Left renal pelvis (tissue), 4 donors: ENCODE results near the gene VTI1A. TPM values are rescaled to one million over a fixed set of nuclear protein-coding genes. Genes with fewer than 3 reads are reported as not detected.

Experiments used
- DNase-seq, 4 donors: peaks; one replicate each; pipeline ENCODE4 v3.0.0-alpha.2; 2013; ENCODE audit warnings: low read depth in 4 of 4, low spot score in 3 of 4
- polyA plus RNA-seq, 4 donors: library from polyadenylated mRNA; unstranded; fragments of 120-200 nt; gene quantifications; one replicate each; pipeline ENCODE4 v1.2.1, GENCODE V29; 2013; ENCODE audit not compliant: insufficient read length in 4 of 4

The VTI1A gene
- polyA plus RNA-seq, 4 donors = 13.9 to 21.5 (median 20.5) TPM

GRCh38 chr10:112666094-112666493 is 219.1 kb downstream of the VTI1A start:
- DNase-seq = no peak

GRCh38 chr10:112669989-112670388 is 223.0 kb downstream of the VTI1A start:
- DNase-seq = no peak

- no peak for DNase-seq
These were observed 224.7 kb downstream of the VTI1A start for GRCh38 chr10:112671743-112672142.

DNA sequence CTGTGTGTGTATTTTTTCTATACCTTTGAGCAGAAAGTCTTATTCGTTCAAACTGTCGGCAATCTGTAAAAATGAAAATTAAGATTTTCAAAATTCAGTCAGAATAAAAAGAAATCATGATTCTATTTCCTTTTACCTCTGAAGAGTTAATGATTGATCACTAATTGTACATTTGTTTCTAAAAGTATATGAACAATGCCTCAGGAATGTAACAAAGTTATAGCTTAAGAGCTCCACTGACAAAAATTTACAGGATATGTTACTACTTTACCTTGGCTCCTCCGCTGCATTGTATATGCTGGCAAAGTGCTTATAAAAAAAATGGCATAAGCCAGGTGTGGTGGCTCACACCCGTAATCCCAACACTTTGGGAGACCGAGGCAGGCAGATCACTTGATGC is 225.7 kb downstream of the VTI1A start:
- DNase-seq = no peak

DNA sequence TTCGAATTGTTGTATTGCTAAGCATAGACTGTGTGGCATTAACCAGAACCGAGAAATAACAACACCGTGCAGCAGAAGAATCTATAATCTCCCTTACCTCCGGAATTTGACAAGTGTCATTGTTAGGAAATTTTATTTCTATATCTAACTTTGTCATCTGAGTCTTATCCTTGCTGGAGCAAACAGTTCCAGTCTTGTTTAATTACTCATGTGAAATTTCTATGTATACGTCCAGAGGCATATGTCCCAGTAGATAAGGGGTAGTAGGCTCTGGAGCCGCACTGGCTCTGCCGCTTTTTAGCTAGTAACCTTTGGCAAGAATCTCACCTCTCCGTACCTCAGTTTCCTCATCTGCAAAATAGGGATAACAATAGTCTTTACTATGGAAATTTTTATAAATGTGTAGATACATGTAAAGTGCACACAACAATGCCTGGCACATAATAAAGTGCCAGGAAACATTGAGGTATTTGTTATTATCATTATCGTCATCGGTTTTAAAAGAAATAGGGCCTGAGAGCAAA is 228.6 kb downstream of the VTI1A start:
- no peak for DNase-seq

DNA sequence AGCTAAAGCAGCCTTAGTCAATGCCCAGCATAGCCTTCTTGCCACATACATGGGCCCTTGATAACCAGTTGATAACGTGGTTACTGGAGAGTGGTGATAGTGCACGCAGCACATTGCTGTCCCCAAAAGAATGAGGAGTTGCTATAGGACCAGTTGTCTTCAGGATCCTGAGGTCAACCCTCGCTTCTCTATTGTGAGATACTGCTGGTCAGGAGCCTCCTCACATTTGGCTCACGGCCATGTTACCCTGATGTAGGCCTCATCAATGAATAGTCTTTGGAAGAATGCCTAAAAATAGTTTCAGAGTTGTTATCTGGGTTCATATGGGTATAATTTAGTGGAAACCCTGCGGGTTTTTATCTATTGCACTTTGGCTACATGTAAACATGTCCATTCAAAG is 230.7 kb downstream of the VTI1A start:
- DNase-seq = no peak

DNA sequence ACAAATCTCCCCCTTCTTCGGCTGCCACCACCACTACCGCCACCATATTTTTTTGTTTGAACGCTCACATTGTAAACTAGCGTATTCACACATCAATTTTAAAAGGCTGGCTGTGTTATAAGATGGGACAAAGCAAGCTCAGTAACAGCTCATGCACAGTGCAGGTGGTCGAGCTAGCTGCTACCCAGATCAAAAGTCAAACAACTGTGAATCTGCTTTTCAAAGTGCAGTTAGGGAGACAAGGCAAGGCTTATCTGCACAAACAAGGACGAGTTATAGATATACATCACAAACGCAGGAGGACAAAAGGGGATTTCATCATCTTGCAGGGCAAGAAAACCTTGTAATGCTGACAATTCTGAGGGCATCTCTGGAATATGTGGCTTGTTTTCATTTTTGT is 231.6 kb downstream of the VTI1A start:
- DNase-seq = no peak

- no peak for DNase-seq
These were observed 232.0 kb downstream of the VTI1A start for GRCh38 chr10:112678987-112679386.

- DNase-seq = no peak
These were observed 232.4 kb downstream of the VTI1A start for GRCh38 chr10:112679392-112679791.

DNA sequence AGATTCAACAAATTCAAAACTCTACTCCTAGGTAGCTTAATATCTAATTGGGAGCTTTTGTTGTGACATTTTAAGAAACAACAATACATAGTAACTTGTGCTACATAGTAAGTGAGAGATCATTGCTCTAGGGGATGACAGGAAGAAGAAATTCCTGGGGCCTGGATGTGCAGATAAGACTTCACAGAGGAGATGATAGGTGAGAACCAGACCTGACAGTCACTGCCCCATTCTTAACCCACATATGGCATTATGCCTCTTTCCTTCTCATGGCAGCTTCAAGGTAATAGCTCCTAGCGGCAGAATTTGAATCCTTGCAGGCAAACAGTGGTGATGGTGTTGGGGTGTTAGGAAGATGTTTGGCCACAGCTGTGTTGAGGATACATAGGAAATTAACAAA is 233.6 kb downstream of the VTI1A start:
- no peak for DNase-seq

DNA sequence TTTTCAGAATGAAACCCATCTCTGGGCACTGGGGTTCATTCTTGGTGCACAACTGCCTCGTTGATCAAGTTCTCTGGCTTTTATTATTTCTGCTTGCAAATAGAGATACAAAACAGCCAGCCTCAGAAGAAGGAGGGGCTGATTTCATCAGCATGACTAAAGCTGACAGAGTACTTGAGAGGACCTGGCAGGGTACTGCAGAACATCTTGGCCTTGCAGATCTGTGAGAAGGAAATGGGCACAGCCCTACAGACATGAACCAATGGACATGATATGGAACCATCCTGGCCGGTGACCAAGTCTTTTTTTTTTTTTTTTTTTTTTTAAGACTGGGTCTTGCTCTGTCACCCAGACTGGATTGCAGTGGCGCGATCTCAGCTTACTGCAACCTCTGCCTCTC is 240.6 kb downstream of the VTI1A start:
- DNase-seq = no peak

- DNase-seq = no peak
These were observed 242.5 kb downstream of the VTI1A start for GRCh38 chr10:112689327-112690072.

- DNase-seq = no peak
These were observed 248.5 kb downstream of the VTI1A start for GRCh38 chr10:112695539-112695938.

GRCh38 chr10:112696592-112696991 is 249.6 kb downstream of the VTI1A start:
- no peak for DNase-seq

DNA sequence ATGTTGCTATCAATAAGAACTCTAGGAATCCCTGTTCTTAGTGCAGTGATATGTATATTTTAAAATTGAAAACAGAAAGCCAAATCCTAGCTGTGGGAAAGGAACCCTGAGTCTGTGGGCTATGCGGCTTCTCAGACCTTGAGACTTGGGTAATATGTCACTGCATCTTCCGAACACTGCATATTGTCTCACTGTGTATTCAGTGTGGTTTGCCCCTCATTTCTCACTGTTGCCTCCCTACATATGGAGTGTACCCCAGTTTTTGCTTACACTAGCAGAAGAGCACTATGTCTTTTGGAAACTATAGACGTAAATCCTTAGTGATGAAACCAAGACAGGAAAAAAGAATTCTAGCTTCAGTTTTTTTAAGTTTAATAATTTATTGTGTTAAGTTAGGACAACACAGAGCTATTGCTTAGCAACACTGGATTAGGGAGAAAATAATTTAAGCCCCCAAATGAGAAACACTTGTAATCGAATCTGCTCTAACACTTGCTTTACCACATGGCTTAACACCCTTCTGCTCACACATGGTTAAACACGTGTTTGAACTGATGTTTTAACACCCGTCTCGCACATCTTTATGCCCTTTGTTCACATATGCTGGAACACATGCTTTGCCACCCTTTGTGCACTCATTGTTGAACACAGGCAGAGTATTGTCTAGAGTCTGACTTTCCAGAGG is 251.3 kb downstream of the VTI1A start:
- no peak for DNase-seq

- DNase-seq = no peak
These were observed 251.8 kb downstream of the VTI1A start for GRCh38 chr10:112698818-112699164.

GRCh38 chr10:112700215-112700671 is 253.2 kb downstream of the VTI1A start:
- no peak for DNase-seq

DNA sequence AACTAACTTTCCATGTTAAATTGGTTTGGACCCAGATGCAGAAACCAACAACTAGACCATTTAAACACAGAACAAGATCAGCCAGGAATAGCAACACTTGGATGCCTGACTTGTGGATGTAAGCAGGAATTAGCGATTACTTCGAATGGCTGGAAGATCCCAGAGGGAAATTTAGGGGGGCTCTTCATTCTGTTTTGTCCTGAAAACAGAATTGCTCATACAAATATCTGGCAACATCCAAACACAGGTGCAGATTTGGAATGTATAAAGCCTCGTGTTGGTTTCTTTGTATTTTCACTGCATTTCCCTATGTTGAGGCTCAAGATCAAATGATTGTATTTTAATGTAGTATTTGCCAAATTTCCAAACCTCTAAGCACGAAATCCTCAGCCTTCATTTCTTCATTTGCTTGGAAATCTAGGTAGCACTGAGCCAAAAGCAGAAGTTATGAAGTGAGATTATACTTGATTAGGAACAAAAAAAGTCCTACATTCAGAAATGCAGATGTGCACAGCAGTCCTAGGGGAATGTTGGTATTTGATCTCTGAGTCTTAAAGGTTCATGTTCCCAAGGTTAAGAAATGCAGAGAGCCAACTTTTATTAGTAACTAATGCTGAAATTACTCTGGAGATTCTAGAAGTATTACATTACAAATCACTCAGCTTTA is 254.3 kb downstream of the VTI1A start:
- no peak for DNase-seq

- no peak for DNase-seq
These were observed 254.9 kb downstream of the VTI1A start for GRCh38 chr10:112701878-112702255.

DNA sequence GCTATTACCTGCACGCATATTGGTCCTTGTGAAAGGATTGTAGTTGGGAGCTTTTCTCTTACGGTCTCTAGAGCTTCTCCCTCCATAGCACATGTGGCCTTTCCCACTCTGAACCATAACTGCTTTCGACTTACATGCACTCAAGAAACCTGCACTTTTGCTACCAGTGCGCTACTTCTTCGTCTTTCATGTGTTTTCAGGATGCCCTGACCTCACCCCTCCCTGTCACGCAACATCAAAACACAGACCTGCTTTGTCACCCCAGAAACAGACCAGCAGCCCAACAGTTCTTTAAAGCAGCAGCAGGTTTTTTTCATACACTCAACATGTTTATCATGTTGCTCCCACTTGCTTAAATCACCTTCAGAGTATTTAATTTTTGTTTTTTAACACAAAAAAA is 259.6 kb downstream of the VTI1A start:
- DNase-seq = no peak

- DNase-seq = no peak
These were observed 261.4 kb downstream of the VTI1A start for GRCh38 chr10:112708461-112708860.

DNA sequence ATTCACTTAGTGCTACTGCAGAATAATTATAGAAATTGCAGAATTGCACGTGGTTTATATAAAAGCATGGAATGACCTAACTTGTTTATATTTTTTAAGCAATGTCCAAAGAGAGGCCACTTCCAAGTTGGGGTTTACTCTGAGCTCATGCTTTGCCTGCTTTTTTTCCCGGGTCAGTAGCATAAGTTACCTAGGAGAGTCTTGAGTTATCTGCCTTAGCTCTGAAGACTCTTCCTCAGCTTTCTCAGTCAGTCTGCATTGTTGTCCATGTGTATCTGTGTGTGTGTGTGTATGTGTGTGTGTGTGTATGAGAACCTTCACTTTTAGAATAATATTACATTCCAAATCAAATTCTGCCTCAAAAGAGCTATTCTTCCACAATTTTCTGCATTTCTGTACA is 263.5 kb downstream of the VTI1A start:
- no peak for DNase-seq
